Stimulated activated CD4-positive, alpha-beta T cell treated with anti-CD3 and anti-CD28 coated beads, Interleukin-15, amount 100 ng/mL, for 1 hour (primary cell): ENCODE measurements around the gene FCSK.

Experiments
- DNase-seq, 2 donors: peaks; one replicate each; pipeline ENCODE4 v3.0.0-alpha.2; 2020; ENCODE audit warnings: low read depth in 1 of 2, low spot score in 1 of 2

Gene FCSK

DNA sequence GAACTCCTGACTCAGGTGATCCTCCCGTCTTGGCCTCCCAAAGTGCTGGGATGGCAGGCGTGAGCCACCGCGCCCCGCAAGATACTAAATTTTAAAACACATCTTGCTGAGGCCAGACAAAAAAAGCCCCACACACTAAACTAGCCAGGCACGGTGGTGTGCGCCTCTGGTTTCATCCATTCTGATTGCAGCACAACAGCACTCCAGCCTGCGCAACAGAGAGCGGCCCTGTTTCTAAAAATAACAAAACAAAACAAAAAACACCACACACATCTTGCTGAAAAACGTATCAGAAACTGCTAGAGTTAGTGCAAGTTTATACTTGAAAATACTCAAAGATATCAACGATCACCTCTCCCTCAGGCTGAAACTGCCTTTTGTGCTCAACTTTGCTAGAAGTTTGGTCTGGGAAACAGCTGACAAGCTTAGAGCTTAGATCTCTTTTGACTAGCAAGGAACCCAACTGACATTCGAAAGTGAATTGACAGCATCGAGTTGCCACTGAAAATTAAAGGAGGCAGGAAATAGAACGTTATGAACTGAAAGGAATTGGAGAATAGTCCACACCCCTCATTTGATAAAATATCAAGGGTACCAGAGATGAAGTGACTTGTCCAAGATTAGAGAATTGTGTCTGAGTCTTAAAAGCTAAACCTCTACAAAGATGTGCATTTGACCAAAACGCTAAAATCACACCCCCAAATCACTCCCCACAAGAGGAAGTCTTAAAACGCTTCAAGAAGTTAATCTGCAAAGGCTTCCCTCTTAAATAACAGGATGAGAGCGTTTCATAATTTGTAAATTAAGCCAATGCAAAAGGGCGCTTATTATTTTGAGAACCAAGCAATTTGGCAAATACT, 68.1 kb downstream of the FCSK start:
- no peak for DNase-seq

DNA sequence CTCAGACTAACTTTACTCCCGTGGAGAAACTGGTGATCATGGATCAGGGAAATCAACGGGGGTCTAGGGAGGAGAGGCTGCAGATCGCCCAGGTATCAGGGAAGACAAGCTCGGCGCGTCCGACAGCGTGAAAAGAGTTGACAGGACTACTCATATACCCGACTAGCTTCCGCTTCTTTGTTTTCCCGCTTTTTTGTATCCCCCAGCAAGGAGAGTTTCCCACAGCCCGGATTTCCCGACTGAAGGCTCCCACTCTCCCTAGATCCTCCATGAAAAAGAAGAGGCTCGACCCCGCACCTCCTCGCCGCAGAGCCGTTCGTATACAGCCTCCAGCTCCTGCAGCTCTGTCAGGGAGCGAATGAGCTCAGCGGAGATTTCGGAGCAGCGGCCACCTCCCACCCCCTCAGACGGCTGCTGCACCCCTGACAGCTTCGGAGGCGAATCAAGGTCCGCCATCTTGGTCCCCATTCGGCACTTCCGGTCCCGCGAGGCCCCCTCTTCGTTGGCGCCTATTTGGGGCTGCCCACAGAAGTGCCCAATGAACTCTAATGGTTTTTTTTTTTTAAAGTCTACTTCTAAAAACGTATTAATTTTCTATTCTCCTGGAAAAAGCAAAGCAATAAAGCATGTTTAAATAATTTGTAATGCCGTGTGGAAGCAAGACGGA, 68.8 kb downstream of the FCSK start, which contains the start of gene COG4:
COG4 (minus strand) TSS at position 479 of the 667 bp plus-strand sequence; CDS start at position 468, 11 bp downstream.
- DNase-seq = peak; percentile 78 to 85

DNA sequence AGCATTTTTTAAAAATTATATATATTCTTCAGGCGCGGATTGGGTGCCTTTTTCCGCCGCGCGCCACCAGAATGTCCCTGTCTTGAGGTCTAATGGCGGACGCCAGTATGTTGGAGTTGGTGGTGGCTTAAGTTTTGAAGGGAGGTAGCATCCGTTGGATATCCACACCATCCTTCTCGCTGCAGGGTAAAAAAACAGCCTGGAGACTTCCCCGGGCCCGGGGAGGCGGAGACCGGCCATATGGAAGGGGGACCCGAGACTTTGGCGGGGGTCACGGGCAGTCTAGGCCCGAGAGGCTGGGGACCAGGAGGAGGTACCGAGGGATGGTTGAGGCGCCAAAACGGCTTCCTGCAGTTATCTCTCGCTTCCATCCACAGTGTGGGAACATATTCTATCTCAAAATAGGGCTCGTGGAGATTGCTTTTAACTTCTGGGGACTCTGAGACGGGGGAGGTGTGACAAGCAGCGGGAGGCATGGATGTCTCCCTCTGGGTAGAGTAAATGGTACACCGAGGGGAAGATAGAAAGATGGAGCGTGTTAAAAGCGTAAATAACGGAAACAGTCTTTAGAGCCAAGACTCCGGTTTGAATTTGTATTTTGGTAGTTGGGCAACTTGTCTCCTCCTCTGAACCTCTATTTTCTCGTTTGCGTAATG, 69.5 kb downstream of the FCSK start, which contains the start of gene SF3B3:
SF3B3 (plus strand) TSS at position 74 of the 656 bp plus-strand sequence. CDS start 2,841 bp downstream, outside the sequence.
- DNase-seq = peak; percentile 54 to 57

DNA sequence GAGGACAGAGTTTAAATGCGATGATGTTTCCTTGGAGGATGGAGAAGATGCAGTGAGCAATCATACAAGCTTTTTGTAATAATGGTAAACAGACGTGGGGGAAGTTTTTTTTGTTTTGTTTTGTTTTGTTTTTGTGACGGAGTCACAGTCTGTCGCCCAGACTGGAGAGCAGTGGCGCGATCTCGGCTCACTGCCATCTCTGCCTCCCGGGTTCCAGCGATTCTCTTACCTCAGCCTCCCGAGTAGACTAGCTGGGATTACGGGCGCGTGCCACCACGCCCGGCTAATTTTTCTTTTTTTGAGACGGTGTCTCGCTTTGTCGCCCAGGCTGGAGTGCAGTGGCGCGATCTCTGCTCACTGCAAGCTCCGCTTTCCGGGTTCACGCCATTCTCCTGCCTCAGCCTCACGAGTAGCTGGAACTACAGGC, 70.0 kb downstream of the FCSK start:
- DNase-seq = peak in 1 of 2 donors; percentile 8

DNA sequence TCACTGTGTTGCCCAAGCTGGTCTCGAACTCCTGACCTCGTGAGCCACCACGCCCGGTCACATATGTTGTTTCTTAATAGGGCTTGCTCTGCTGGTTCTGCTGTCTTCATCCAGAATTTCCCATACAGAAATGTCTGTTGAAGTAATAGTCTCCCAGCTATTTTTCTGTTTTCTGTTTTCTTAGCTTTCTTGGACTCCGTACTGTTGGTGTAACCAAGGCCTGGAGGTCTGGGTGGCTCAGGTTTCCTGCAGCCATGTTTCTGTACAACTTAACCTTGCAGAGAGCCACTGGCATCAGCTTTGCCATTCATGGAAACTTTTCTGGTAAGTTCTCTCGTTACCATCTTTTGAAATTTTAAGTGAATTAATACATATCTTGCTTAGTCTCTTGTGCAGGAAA, 72.0 kb downstream of the FCSK start:
- no peak for DNase-seq

DNA sequence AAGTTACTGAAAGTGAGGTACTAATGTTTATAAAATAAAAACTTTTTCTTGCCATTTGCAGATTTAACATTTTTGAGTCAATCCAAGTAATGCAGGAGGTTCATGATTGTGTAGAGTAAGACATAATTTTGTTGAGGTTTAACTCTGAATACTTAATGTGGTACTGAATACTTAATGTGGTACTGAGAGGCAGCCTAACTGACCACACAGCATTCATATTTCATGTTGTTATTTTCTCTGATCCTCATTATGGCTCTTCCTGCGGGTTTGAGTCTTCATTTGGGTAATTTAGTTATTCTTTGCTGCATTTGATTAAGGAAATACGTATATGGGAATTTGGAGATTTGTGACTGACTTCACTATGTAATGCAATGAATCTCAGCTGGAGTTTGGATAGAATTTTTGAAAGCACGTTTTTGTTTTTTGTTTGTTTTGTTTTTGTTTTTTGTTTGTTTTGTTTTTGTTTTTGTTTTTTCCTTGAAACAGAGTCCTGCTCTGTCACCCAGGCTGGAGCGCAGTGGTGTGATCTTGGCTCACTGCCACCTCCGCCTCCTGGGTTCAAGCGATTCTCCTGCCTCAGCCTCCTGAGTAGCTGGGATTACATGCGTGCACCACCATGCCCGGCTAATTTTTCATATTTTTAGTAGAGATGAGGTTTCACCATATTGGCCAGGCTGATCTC, 73.1 kb downstream of the FCSK start:
- no peak for DNase-seq

DNA sequence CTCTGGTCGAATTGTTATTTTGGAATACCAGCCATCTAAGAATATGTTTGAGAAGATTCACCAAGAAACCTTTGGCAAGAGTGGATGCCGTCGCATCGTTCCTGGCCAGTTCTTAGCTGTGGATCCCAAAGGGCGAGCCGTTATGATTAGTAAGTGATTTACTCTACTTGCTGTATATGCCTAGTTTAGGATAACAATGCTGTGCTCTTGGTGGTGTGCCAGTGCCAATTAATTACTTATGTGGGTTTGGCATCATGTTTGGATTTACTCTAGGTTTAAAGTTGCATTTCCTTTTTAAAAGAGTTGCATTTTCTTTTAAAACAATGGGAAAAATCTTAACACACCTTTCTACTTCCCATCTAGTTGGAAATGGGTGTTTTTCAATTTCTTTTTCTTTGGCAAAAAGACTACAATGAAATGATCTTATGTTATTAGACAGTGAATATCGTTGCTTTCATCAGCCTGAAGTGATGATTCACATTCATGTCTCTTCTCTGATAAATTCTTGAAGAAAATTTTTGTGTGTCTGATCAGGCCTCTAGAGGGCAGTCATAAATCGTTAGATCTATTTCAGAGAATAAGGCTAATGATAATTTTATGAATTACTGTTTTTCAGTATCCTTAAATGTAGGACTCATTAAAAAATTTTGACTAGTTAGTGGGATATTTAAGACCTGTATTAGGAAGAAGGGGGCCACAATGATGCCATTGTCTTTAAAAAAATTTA, 74.8 kb downstream of the FCSK start:
- DNase-seq = no peak
